GM19397 (cell line): ENCODE measurements around the gene TSPAN14.

Source experiments
- ATAC-seq: cut with Tn5 transposase; IDR thresholded peaks from one replicate; pipeline ENCODE4 v1.9.1; 2021; ENCODE audit warnings: mild to moderate bottlenecking, moderate library complexity; ENCODE audit not compliant: unreplicated experiment

Gene TSPAN14

DNA sequence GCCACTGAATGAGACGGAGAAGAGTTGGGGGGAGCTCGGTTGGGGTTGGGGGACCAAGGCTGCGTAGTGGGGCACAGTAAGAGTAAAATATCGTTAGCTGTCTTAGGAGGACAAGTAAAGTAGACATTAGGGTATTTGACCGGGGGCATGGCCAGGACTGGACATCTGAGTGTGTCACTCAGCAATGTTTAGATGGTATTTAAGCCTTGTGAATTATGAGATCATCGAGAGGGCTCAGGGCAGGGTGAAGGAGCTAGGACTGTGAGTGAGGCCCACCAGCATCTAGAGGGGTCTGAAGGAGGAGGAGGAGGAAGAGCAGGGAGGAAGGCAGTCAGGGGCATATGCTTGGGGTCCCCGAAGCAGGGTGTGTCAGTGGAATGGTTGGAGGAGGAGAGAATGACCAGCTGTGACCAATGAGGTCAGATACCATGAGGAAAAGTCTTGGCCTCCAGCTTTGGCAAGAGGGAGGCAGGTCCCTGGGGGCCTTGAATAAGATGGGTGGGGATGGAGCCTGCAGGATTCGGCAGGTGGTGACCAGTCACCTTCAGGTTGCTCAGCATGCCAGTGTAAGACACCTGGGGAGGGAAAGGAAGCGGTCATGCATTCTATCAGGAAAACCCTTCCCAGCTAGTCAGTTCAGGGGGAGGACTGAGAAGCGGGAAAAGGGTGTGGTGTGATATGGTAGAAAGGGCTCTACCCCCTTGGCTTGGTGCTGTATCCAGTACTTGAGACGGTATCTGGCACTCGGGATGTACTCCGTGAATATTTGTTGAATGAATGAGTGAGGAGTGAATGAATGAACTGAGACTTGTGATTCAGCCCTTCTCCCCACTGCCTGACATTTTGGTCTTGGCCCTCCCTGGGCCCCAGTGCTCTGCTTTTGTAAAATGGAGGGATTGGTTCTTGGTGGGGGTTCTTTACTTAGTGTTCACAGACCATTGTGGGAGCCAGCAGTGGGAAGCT, 48.8 kb downstream of the TSPAN14 start:
- no peak for ATAC-seq

DNA sequence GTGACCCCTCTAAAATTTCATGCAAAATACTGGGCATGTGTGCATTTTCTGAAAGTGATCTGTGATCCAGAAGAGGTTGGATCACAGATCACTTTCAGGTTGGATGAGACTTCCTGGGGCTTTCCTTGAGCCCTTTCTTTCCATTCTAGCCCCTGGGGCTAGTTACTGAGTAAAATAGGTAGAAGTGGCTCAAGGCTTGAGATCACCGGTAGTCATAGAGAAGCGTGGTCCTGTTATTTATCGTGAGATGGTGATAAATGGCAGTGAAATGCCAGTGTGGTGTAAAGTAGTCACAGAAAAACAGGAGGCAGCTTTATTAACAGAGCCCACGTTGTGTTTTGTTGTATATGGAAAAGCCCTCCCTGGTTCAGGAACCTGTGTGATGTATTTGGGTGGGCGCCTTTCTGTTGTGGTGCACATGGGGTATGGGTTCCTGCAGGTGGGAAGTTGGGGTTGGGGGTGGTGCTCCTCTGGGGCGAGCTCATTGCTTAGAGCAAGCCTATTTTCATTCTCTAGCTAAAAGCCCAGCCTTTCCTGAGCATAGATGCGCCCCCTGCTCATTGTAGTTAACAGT, 49.6 kb downstream of the TSPAN14 start:
- ATAC-seq, result no peak

DNA sequence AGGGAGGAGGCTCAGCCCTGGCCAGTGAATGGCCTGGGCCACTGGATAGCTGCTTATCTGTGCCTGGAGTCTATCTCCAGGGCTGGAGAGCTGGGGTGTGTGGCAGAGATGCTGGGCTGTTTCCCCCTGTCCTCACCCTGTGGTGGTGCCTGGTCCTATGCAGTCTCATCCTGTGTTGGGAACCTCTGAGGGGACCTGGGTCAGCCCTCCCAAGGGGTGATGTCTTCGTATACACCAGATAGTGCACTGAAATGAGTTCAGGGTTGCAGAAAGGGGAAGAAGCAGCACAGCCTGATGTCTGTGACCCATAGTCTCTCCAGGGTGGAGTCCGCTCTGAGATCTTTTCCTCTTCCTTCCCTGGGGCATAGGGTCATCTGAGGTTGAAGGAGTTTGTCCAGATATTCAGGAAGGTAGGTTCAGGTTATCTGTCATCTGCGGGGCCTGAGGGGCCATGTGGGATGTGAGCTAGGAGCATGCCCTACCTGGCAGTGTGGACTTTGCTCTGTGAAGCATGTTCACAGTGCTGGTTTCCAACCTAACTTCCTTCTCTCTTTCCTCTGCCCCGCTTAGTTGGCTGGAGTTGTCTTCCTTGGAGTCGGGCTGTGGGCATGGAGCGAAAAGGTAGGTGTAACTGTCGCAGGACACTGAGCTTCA, 50.2 kb downstream of the TSPAN14 start:
- ATAC-seq, result no peak

DNA sequence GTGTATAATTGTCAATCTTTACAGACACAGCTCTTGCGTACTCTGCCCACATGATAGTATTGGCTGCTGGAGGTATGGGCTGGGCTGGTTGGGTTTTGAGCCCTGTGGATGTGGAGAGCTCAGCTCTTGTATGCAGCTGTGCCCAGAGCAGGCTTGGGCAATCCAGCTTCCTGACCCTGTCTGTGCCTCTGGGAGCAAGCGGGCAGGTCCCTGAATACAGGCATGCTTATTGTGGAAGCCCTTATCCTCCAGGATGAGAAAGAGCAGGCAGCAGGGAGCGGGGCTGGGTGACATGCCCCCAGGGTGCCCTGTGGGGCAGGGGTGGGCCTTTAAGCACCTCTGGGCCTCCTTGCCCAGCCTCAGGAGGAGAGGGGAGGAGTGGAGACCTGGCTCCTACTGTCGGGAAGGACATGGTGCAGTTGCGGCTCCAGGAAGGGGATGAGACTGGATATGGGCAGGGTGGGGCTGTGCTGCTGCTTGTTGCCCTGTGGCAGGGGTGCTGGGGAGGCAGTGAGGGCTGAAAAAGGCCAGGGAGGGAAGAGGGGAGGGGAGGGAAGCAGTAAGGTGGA, 50.9 kb downstream of the TSPAN14 start:
- ATAC-seq, result no peak

DNA sequence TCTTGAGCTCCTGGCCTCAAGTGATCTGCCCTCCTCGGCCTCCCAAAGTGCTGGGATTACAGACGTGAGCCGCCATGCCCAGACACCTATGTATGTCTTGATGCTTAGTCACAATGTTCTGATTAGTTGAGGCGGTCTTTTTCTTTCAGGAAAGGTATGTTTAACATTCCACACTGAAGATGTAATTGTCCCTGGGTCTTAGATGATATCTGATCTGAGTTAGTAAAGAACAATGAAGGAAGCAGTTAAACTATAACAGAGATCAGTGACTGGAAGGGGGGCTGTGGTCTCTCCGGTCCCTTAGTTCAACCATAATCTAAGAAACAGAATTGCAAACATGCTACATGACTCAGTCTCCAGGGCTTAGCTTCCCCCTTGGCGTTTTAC, 52.1 kb downstream of the TSPAN14 start:
- no peak for ATAC-seq

DNA sequence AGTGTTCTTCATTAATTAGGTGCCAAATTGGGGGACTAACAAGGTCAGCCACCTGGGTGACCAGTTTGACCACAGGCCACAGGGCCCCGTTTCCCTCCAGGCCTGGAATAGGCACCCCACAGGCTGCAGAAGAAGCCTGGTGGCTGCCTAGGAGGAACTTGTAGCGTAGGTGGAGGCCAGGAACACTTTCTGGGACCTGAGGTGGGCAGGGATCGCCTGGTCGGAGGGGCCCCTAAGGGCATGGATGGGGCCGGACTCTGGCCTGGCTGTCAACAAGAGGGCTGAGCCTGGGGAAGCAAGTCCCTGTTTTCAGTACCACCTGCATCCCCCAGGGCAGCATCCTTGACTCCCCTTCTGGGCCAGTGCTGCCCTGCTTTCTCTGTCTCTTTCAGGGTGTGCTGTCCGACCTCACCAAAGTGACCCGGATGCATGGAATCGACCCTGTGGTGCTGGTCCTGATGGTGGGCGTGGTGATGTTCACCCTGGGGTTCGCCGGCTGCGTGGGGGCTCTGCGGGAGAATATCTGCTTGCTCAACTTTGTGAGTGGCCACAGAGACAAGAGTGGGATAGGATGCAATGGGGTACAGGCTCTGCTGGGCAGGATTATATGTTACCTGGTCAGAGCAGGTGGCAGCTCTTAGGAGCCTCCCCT, 52.9 kb downstream of the TSPAN14 start:
- ATAC-seq, result no peak

DNA sequence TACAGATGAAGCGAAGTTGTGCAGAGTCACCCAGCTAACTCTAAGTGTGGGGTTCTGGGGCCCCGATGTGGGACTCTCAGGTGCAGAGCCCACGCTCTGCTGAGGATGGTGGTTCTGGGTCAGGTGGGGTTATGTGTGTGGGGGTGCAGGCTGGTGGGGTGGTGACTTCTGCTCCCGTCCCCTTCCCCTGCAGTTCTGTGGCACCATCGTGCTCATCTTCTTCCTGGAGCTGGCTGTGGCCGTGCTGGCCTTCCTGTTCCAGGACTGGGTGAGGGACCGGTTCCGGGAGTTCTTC, 54.9 kb downstream of the TSPAN14 start:
- ATAC-seq, result no peak

DNA sequence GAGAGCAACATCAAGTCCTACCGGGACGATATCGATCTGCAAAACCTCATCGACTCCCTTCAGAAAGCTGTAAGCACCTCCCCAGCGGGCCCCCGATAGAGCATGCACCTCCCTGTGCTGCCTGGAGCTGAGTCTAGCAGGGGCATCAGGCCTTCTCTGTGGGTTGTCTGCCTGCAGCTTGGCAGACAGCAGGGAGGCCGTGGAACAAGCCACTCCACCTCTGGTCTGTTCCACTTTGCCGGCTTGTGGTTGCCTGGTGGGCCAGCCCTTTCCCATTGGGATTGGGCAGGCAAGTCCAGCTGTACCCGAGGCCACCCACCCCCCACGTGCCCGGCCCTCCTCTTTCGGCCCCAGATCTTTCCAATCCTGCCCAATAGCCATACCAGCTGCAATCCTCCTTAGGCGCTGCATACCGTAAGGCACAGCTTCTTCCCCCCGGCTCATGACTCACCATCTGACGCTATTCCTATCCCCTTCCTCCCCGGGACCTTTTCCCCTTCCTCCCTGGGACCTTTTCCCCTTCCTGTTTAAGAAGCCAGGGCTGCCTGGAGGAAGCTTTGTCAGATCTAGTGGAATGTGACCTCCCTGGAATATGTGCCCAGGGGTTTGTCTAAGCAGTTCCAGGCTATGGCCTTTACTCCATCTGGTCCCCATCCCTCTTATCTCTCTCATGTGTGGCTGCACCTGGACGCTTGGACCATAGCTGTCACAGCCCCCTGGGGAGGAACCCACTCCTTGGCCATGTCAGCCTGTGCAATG, 55.5 kb downstream of the TSPAN14 start:
- no peak for ATAC-seq

DNA sequence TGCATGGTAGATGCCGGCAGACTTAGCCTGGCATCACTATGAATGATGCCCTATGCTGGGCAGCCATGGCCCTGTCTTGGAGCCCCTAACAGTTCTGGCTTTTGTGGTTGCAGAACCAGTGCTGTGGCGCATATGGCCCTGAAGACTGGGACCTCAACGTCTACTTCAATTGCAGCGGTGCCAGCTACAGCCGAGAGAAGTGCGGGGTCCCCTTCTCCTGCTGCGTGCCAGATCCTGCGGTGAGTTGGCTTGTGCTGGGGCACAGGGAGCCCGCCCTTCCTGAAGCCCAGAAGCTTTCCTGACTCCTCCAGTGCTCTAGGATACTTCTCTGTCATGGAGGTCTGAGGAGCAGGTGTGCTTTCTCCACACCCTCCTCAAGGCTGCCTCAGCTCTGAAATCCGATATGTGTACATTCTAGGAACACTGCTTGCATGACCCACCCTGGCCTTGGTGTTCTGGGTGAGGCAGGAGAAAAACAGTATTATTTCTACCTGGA, 58.0 kb downstream of the TSPAN14 start:
- ATAC-seq, result no peak

DNA sequence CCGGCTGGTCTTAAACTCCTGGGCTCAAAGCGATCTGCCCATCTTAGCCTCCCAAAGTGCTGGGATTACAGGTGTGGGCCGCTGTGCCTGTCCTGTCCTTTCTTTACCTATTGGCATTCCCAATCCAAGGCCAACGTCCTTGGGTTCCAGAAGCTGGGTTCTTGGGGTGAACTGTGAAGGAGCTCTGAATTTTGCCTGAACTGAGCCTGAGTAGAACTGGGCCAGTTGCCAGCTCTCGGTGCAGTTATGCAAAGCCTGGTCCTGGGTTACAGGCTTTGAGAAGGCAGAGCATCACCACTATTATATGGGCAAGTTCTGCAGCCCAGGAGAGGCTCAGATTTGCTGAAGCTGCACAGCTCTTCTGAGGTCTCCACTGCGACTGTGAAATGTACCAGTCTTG, 59.0 kb downstream of the TSPAN14 start:
- ATAC-seq, result no peak

DNA sequence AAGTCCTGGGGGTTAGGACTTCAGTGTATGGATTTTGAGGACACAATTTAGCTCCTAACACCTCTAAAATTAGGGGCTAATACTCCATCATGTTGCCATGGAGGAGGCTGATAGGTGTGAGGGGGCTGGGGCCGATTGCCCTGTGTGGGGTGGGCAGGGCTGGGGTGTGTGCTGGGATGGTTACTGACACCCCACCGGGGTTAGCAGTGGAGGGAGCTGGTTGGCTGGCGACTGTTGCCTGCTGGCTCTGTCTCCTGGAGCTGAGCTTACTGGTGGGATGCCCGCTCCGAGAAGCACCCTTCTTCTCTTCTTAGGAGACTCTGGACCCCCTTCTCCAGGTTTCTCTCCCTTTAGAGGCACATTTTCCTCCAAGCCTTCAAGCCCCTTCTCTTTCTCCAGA, 61.4 kb downstream of the TSPAN14 start:
- no peak for ATAC-seq

DNA sequence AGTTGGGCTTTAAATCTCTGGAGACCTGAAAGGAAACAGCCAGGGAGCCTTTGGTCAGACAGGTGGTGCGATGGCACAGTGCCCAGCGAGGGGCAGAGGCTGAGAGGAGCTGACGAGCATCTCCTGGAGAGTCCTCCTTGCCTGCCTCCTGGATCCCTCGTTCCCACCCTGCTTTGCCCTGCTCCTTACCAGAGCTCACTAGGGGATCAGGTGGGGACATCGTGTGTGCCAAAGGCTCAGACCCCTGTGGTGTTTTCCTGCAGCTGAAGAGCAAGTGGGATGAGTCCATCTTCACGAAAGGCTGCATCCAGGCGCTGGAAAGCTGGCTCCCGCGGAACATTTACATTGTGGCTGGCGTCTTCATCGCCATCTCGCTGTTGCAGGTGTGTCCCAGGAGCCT, 61.8 kb downstream of the TSPAN14 start:
- no peak for ATAC-seq

DNA sequence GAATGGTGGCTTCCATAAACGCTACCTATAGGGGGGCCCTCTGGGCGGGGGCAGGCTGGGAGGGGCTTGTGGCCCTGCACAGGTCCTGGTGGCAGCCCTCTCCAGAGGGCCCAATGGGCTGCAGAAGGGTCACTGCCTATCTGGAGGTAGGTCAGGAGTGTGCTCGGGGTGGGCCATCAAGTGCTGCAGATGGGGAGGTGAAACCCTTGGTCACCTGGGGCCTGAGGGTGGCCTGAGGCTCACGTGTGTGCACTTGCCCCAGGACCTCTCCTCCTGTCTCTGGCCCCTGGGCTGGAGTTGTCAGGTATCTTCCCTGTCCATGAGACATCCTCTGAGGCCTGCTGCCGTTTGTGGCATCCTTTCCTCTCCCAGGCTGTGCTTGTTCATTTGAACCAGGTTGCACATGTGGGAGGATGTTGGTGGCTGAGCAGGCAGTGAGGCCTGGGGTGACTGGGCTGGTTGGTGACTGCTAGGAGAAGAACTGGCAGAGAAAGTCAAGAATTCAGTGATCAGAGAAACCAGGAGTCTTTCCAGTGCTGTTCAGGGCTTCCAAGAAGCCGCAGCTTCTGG, 62.5 kb downstream of the TSPAN14 start:
- no peak for ATAC-seq

DNA sequence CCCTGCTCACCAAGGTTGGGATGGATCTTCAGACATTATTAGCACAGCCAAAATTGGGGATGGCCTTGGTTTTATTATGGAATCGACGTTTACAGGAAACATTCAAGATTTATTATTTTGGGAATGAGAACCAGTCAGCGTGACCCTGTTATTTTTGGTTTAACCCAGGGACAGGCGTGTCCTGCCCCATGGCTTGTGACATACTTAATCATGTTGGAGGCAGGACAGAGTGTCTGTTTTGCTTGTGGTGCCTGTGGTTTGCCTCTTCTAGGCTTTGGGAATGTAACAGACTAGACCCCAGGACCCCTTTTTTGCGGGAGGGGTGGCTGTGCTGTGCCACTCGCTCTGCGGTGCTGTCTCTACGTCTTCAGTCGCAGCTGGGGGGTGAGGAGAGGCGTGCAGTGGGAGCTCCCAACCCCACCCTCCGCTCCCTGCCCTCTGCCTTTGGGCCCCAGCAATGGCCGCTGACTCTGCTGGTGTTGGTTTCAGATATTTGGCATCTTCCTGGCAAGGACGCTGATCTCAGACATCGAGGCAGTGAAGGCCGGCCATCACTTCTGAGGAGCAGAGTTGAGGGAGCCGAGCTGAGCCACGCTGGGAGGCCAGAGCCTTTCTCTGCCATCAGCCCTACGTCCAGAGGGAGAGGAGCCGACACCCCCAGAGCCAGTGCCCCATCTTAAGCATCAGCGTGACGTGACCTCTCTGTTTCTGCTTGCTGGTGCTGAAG, 63.5 kb downstream of the TSPAN14 start:
- no peak for ATAC-seq

DNA sequence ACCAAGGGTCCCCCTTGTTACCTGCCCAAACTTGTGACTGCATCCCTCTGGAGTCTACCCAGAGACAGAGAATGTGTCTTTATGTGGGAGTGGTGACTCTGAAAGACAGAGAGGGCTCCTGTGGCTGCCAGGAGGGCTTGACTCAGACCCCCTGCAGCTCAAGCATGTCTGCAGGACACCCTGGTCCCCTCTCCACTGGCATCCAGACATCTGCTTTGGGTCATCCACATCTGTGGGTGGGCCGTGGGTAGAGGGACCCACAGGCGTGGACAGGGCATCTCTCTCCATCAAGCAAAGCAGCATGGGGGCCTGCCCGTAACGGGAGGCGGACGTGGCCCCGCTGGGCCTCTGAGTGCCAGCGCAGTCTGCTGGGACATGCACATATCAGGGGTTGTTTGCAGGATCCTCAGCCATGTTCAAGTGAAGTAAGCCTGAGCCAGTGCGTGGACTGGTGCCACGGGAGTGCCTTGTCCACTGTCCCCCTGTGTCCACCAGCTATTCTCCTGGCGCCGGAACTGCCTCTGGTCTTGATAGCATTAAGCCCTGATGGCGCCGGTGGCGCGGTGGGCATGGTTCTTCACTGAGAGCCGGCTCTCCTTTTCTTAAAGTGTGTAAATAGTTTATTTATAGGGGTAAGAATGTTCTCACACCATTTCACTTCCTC, 64.2 kb downstream of the TSPAN14 start:
- ATAC-seq, result no peak

DNA sequence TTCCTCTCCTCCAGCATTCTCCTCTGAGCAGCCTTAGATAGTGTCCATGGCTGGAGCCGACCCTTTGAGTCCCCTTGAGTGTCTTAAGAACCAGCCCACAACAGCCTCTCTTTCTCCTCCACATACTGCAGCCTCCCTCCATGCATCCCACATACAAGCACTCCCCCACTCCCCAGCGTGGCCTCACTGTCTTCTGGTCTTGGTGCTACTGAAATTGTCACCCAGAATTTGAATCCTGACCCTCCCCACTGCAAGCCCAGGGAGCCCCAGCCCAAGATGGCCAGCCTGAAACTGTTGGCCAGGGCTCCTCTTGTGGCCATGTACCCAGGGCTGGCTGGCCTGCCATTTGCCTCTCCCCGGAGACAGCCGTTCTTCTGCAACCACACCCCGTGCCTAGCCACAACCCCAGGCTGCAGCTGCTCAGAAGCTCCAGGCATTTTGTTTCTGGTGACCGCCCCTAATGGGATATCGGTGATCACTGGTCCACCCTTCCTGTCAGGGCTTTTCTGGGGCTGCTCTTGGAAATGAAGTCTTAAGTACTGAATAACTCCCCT, 64.8 kb downstream of the TSPAN14 start:
- ATAC-seq, result no peak

DNA sequence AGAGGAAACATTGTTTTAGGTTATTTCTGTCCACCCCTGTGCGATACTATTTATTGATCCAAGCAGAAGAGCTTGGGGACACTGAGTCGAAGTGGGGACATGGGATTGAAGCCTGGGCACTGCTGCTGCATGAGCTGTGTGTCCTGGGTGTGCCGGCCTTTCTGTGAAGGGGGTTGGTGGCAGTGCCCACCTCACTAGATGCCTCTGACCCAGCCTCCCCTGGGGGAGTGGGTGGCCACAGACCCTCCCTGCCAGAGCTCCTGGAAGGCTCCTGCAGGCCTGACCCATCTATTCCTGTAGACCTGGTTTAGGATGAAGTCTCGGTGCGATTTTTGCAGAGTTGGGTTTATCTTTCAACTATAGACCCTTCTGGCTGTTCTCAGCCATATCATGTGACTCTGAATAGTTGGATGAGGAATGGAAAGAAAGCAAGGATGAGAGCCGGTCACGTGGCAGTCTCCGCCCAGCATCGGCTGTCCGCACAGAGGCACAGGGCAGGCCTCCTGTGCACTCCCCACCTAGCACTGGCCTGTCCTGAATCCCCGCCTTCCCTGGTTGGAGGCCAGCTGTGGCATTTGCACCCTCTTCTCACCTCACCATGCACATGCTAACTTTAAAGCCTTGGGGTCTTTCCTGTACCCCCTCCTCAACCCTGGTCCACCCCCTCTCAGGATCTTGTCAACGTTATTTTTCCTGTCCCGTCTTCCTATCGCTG, 66.0 kb downstream of the TSPAN14 start:
- no peak for ATAC-seq
